GM23248 (cell line): ENCODE data around the gene PACS1.

Source experiments
- EZH2 ChIP-seq: fragments of 200-600 bp; sonication (generic); IDR thresholded peaks from 2 replicates; pipeline ENCODE4 v1.6.1; 2018; ENCODE audit warnings: antibody characterized with exemption, mild to moderate bottlenecking; ENCODE audit not compliant: insufficient read depth, poor library complexity, severe bottlenecking
- EZH2phosphoT487 ChIP-seq: fragments of 200-600 bp; sonication (generic); IDR thresholded peaks from 2 replicates; pipeline ENCODE4 v1.6.1; 2018; ENCODE audit warnings: antibody characterized with exemption, moderate library complexity, mild to moderate bottlenecking, low read depth; ENCODE audit not compliant: insufficient read depth

GRCh38 chr11:66069715-66070603, at the start of gene PACS1:
- TF ChIP-seq EZH2 (no peak), EZH2phosphoT487 (no peak)
